Measurements from ENCODE around the gene CNN2. TPM values are rescaled to one million over a fixed set of nuclear protein-coding genes. Genes with fewer than 3 reads are reported as not detected.

Gene CNN2
- total RNA-seq, 1 experiment from 2014 or later: 97.9 TPM

GRCh38 chr19:1052349-1052975 is 26.1 kb downstream of the CNN2 start:
- no peak for DNase-seq

GRCh38 chr19:1053176-1054101 is 27.0 kb downstream of the CNN2 start:
- no peak overlapping the region for H3K9ac ChIP-seq (ENCODE audit: low read length)
- no peak overlapping the region for H3K4me2 ChIP-seq (ENCODE audit: low read length)
- H3K36me3 ChIP-seq (ENCODE audit: low read depth, low read length): peaks cover 22% of the 10 kb centered on the region
- no peaks in the 10 kb centered on the region for H4K20me1 ChIP-seq (ENCODE audit: low read length)
- ATAC-seq (no peak; the same call in 1 of the 2 replicates), DNase-seq (no peak)
- ChIA-PET POLR2A (ENCODE audit: unreplicated experiment) (no interaction called here), CTCF (no interaction called here)
- TF ChIP-seq CTCF (conservative IDR thresholded peaks at IDR 0.05; ENCODE audit: low read depth, low read length): no peak
- TF ChIP-seq EZH2 (IDR thresholded peaks at IDR 0.05; ENCODE audit: low read length, unreplicated experiment): no peak
- no peak for TF ChIP-seq EZH2phosphoT487 (IDR thresholded peaks at IDR 0.05; ENCODE audit: borderline replicate concordance, low read length)
- H3K27ac ChIP-seq (ENCODE audit: low read length): no peak overlapping the region
- H3K79me2 ChIP-seq (ENCODE audit: low read length): no peaks in the 10 kb centered on the region
- intact Hi-C loops (cut with micrococcal nuclease): no loop called here
- H2AFZ ChIP-seq (ENCODE audit: low read length): no peak overlapping the region
- H3K9me3 ChIP-seq (ENCODE audit: low read length): peaks cover 9% of the 10 kb centered on the region
- no TSS peak for BruUV-seq (replicated peaks)
- no peaks in the 10 kb centered on the region for H3K27me3 ChIP-seq (ENCODE audit: low read length)
- H3K4me1 ChIP-seq (ENCODE audit: insufficient read depth, low read length): no peaks in the 10 kb centered on the region
- no peaks in the 10 kb centered on the region for H3K9me2 ChIP-seq (replicated peaks; ENCODE audit: low read length)
- H3K4me3 ChIP-seq (ENCODE audit: low read length): no peak overlapping the region
- no peaks in the 10 kb centered on the region for H3F3A ChIP-seq (ENCODE audit: low read length, unreplicated experiment)

More at GRCh38 chr19:1052349-1052975, 26.1 kb downstream of the CNN2 start:
- no peak overlapping the region for H3K4me3 ChIP-seq (ENCODE audit: low read length)
- no peak overlapping the region for H3K27ac ChIP-seq (ENCODE audit: low read length)
- peaks cover 12% of the 10 kb centered on the region for H3K36me3 ChIP-seq (ENCODE audit: low read depth, low read length)
- no peaks in the 10 kb centered on the region for H3K79me2 ChIP-seq (ENCODE audit: low read length)
- no peak overlapping the region for H3K9ac ChIP-seq (ENCODE audit: low read length)
- no peak for TF ChIP-seq EZH2 (IDR thresholded peaks at IDR 0.05; ENCODE audit: low read length, unreplicated experiment)
- TF ChIP-seq EZH2phosphoT487 (IDR thresholded peaks at IDR 0.05; ENCODE audit: borderline replicate concordance, low read length): no peak
- TF ChIP-seq CTCF (conservative IDR thresholded peaks at IDR 0.05; ENCODE audit: low read depth, low read length): no peak
- H3K4me2 ChIP-seq (ENCODE audit: low read length): no peak overlapping the region
- no peak for ATAC-seq
- H3F3A ChIP-seq (ENCODE audit: low read length, unreplicated experiment): no peaks in the 10 kb centered on the region
- ChIA-PET CTCF (no interaction called here), POLR2A (ENCODE audit: unreplicated experiment) (no interaction called here)
- H3K27me3 ChIP-seq (ENCODE audit: low read length): no peaks in the 10 kb centered on the region
- H4K20me1 ChIP-seq (ENCODE audit: low read length): no peaks in the 10 kb centered on the region
- intact Hi-C loops (cut with micrococcal nuclease): no loop called here
- peaks cover 9% of the 10 kb centered on the region for H3K9me3 ChIP-seq (ENCODE audit: low read length)
- BruUV-seq (replicated peaks): no TSS peak
- no peaks in the 10 kb centered on the region for H3K4me1 ChIP-seq (ENCODE audit: insufficient read depth, low read length)
- no peaks in the 10 kb centered on the region for H3K9me2 ChIP-seq (replicated peaks; ENCODE audit: low read length)
- no peak overlapping the region for H2AFZ ChIP-seq (ENCODE audit: low read length)
